ENCODE results near the gene IRGQ.

IRGQ gene

DNA sequence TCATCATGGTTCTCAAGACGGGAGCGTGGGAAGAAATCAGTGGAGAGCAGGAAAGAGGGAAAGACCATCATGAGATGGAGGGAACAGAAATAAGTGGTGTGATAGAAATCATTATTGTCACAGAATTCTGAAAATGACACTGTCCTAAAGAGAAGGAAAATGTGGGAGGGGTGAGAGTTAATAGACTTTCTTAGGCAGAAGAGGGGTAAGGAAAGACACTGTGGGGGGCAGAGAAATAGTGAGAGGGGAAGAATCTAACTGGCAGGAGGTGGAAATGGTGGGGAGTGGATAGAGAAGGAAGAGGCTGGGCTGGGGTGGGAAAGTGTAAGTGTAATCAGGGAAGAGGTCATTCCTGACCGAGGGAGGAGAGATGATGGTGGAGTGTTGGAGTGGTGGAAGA, 17.1 kb downstream of the IRGQ start:
- H3K9me3 ChIP-seq (ENCODE audit: control insufficient read depth, insufficient read depth, low read length), result no peaks in the 10 kb centered on the region
- peaks cover 8% of the 10 kb centered on the region; the same call in 1 of the 2 replicates for H3K27me3 ChIP-seq (ENCODE audit: control insufficient read depth, low read length)
- no peak for TF ChIP-seq CTCF (IDR thresholded peaks at IDR 0.05; ENCODE audit: low read depth, low read length, poor library complexity, severe bottlenecking)
- TF ChIP-seq EZH2phosphoT487 (IDR thresholded peaks at IDR 0.05; ENCODE audit: borderline replicate concordance, low read length), result no peak
- no peak overlapping the region for H3K27ac ChIP-seq (ENCODE audit: low read depth, low read length)
- H4K20me1 ChIP-seq (ENCODE audit: control insufficient read depth, insufficient read depth, low read depth, low read length), result no peaks in the 10 kb centered on the region
- H3K4me2 ChIP-seq (ENCODE audit: low read length), result no peak overlapping the region
- peaks cover 44% of the 10 kb centered on the region for H3K4me1 ChIP-seq (ENCODE audit: control insufficient read depth, low read length)
- no peaks in the 10 kb centered on the region for H3K9me2 ChIP-seq (replicated peaks; ENCODE audit: control insufficient read depth, low read length)
- H3F3A ChIP-seq (ENCODE audit: control insufficient read depth, insufficient read depth), result peaks cover 6% of the 10 kb centered on the region
- peaks cover 12% of the 10 kb centered on the region for H3K79me2 ChIP-seq (ENCODE audit: control insufficient read depth, low read length)
- H3K36me3 ChIP-seq (ENCODE audit: control insufficient read depth, low read length), result peaks cover 8% of the 10 kb centered on the region; the same call in 1 of the 2 replicates
- no peak overlapping the region for H3K4me3 ChIP-seq (ENCODE audit: low read length)

GRCh38 chr19:43575955-43576878, 19.7 kb downstream of the IRGQ start:
- peak overlapping the region; percentile 59 for H3K4me2 ChIP-seq (ENCODE audit: low read length)
- H3K9me3 ChIP-seq (ENCODE audit: control insufficient read depth, insufficient read depth, low read length), result no peaks in the 10 kb centered on the region
- H3K79me2 ChIP-seq (ENCODE audit: control insufficient read depth, low read length), result peaks cover 22% of the 10 kb centered on the region
- H3K27me3 ChIP-seq (ENCODE audit: control insufficient read depth, low read length), result peaks cover 8% of the 10 kb centered on the region; the same call in 1 of the 2 replicates
- TF ChIP-seq EZH2phosphoT487 (IDR thresholded peaks at IDR 0.05; ENCODE audit: borderline replicate concordance, low read length), result no peak
- no peak for TF ChIP-seq CTCF (IDR thresholded peaks at IDR 0.05; ENCODE audit: low read depth, low read length, poor library complexity, severe bottlenecking)
- peaks cover 17% of the 10 kb centered on the region for H3K36me3 ChIP-seq (ENCODE audit: control insufficient read depth, low read length)
- no peaks in the 10 kb centered on the region for H3K9me2 ChIP-seq (replicated peaks; ENCODE audit: control insufficient read depth, low read length)
- H4K20me1 ChIP-seq (ENCODE audit: control insufficient read depth, insufficient read depth, low read depth, low read length), result no peaks in the 10 kb centered on the region
- no peak overlapping the region for H3K27ac ChIP-seq (ENCODE audit: low read depth, low read length)
- H3K4me1 ChIP-seq (ENCODE audit: control insufficient read depth, low read length), result peaks cover 20% of the 10 kb centered on the region
- H3F3A ChIP-seq (ENCODE audit: control insufficient read depth, insufficient read depth), result no peaks in the 10 kb centered on the region
- peak overlapping the region; percentile 57 for H3K4me3 ChIP-seq (ENCODE audit: low read length)

- no peaks in the 10 kb centered on the region for H4K20me1 ChIP-seq (ENCODE audit: control insufficient read depth, insufficient read depth, low read depth, low read length)
- H3K9me3 ChIP-seq (ENCODE audit: control insufficient read depth, insufficient read depth, low read length), result no peaks in the 10 kb centered on the region
- H3K4me2 ChIP-seq (ENCODE audit: low read length), result peak within 1 kb of the TSS; percentile 88
- H3K27ac ChIP-seq (ENCODE audit: low read depth, low read length), result peak within 1 kb of the TSS; percentile 22
- peaks cover 8% of the 10 kb centered on the region; the same call in 1 of the 2 replicates for H3K27me3 ChIP-seq (ENCODE audit: control insufficient read depth, low read length)
- no peaks in the 10 kb centered on the region for H3K9me2 ChIP-seq (replicated peaks; ENCODE audit: control insufficient read depth, low read length)
- H3K4me1 ChIP-seq (ENCODE audit: control insufficient read depth, low read length), result peaks cover 16% of the 10 kb centered on the region
- H3K36me3 ChIP-seq (ENCODE audit: control insufficient read depth, low read length), result peaks cover 17% of the 10 kb centered on the region
- TF ChIP-seq CTCF (IDR thresholded peaks at IDR 0.05; ENCODE audit: low read depth, low read length, poor library complexity, severe bottlenecking) (no peak), EZH2phosphoT487 (IDR thresholded peaks at IDR 0.05; ENCODE audit: borderline replicate concordance, low read length) (no peak)
- H3K4me3 ChIP-seq (ENCODE audit: low read length), result peak within 1 kb of the TSS; percentile 88
- H3F3A ChIP-seq (ENCODE audit: control insufficient read depth, insufficient read depth), result no peaks in the 10 kb centered on the region
- peaks cover 27% of the 10 kb centered on the region for H3K79me2 ChIP-seq (ENCODE audit: control insufficient read depth, low read length)
These were observed 20.6 kb downstream of the IRGQ start, which contains the start of the genes PINLYP and XRCC1 for GRCh38 chr19:43575156-43575950. TSS of gene PINLYP (plus strand) at chr19:43575801. CDS start at chr19:43577192, 1,391 bp downstream. TSS of gene XRCC1 (minus strand) at chr19:43575527. CDS start at chr19:43575458, 69 bp downstream.

Measured in DOHH2 (cell line).